T-cell (primary cell): Measurements from ENCODE around the gene CPPED1. TPM values are rescaled to one million over a fixed set of nuclear protein-coding genes. Genes with fewer than 3 reads are reported as not detected.
A peak's percentile ranks its signal among the peaks of the same experiment; 100 is the strongest.

ENCODE experiments used
- ATAC-seq, 4 experiments: fragments of 200-7000 bp in 3 of 4; fragments of 150-1000 bp in 1 of 4; cut with Tn5 transposase; replicated peaks in 1 of 4; 1 replicate in 3 of 4; 2 replicates in 1 of 4; pipeline ENCODE4 v1.10.0; 2021; ENCODE audit warnings: moderate library complexity in 3 of 4, mild to moderate bottlenecking in 2 of 4, moderate number of reproducible peaks in 1 of 4
- CTCF ChIA-PET, 2 donors: fragments of 300-600 bp; sonication (Branson Sonifier 250); formaldehyde crosslinking; loops; one replicate each; lab custom pipeline; 2022; ENCODE audit warnings: antibody characterized with exemption in 2 of 2; lab: Charles Lee
- POLR2A ChIA-PET, 2 donors: fragments of 300-600 bp; sonication (Branson Sonifier 250); formaldehyde crosslinking; loops; one replicate each; lab custom pipeline; 2022; ENCODE audit warnings: antibody characterized with exemption in 2 of 2; lab: Charles Lee
- DNase-seq, 35 experiments: peaks; one replicate each; pipeline versions ENCODE4 v3.0.0 to v3.0.0-alpha.2; 2013 to 2023
- H3K27ac ChIP-seq: one replicate; pipeline ENCODE4 v1.5.1; 2013; ENCODE audit warnings: low read length
- H3K27me3 ChIP-seq, 2 experiments: replicated peaks in 1 of 2; 1 replicate in 1 of 2; 2 replicates in 1 of 2; pipeline versions ENCODE4 v1.6.1 to v1.7.0; 2013; ENCODE audit warnings: low read length in 1 of 2, mixed read lengths in 1 of 2; ENCODE audit not compliant: control insufficient read depth in 2 of 2, insufficient read depth in 2 of 2; ENCODE audit errors: extremely low read depth in 1 of 2
- H3K36me3 ChIP-seq, 2 donors: 1 replicate in 1 of 2; 2 replicates in 1 of 2; pipeline versions ENCODE4 v1.6.1 to v1.7.0; 2013; ENCODE audit warnings: low read length in 1 of 2; ENCODE audit not compliant: control insufficient read depth in 2 of 2, insufficient read depth in 1 of 2; ENCODE audit errors: extremely low read depth in 1 of 2
- H3K4me1 ChIP-seq, 2 experiments: 1 replicate in 1 of 2; 2 replicates in 1 of 2; pipeline versions ENCODE4 v1.6.1 to v1.7.0; 2013; ENCODE audit warnings: low read length in 2 of 2, mixed read lengths in 1 of 2; ENCODE audit not compliant: insufficient read depth in 2 of 2, control insufficient read depth in 1 of 2; ENCODE audit errors: extremely low read depth in 1 of 2
- H3K4me3 ChIP-seq, 2 donors: 1 replicate in 1 of 2; 2 replicates in 1 of 2; pipeline versions ENCODE4 v1.5.1 to v1.7.0; 2013; ENCODE audit warnings: mild to moderate bottlenecking in 2 of 2, low read length in 1 of 2, moderate library complexity in 1 of 2; ENCODE audit not compliant: control insufficient read depth in 1 of 2; ENCODE audit errors: extremely low read depth in 1 of 2
- H3K9me3 ChIP-seq: 2 replicates; pipeline ENCODE4 v1.7.0; 2013
- H3K27ac Mint-ChIP-seq, 2 donors: one replicate each; pipeline ENCODE4 v1.8.0; 2020 to 2021; ENCODE audit warnings: mild to moderate bottlenecking in 2 of 2, mixed read lengths in 2 of 2
- H3K27me3 Mint-ChIP-seq, 2 donors: one replicate each; pipeline ENCODE4 v1.8.0; 2021 to 2022; ENCODE audit warnings: mixed read lengths in 2 of 2
- H3K36me3 Mint-ChIP-seq: one replicate; pipeline ENCODE4 v1.8.0; 2021; ENCODE audit warnings: mixed read lengths
- H3K4me1 Mint-ChIP-seq, 3 donors: one replicate each; pipeline ENCODE4 v1.8.0; 2020 to 2022; ENCODE audit warnings: mixed read lengths in 3 of 3, mild to moderate bottlenecking in 1 of 3
- H3K4me3 Mint-ChIP-seq, 3 donors: one replicate each; pipeline ENCODE4 v1.8.0; 2020 to 2022; ENCODE audit warnings: mild to moderate bottlenecking in 3 of 3, mixed read lengths in 3 of 3, moderate library complexity in 3 of 3
- H3K9me3 Mint-ChIP-seq, 3 donors: one replicate each; pipeline ENCODE4 v1.8.0; 2020 to 2022; ENCODE audit warnings: mixed read lengths in 3 of 3
- WGBS: methylation state at CpG from one replicate; pipeline ENCODE4 v1.1.5; 2013; ENCODE audit warnings: missing lambda C conversion rate; ENCODE audit not compliant: insufficient coverage; 5-methylcytosine and 5-hydroxymethylcytosine counted together
- total RNA-seq, 35 experiments: library from RNA in 6 of 35; stranded (reverse) in 6 of 35; fragments of 120-200 nt in 1 of 35; gene quantifications; one replicate each; pipeline versions ENCODE4 v1.2.1 to v1.2.4 and lab custom pipeline; 2013 to 2026

The CPPED1 gene
- total RNA-seq, 5 donors from 2014 or later (not counting 1 experiment from before 2014, with no cell fraction given) = 2.9 to 9.2 (median 7.5) TPM

DNA sequence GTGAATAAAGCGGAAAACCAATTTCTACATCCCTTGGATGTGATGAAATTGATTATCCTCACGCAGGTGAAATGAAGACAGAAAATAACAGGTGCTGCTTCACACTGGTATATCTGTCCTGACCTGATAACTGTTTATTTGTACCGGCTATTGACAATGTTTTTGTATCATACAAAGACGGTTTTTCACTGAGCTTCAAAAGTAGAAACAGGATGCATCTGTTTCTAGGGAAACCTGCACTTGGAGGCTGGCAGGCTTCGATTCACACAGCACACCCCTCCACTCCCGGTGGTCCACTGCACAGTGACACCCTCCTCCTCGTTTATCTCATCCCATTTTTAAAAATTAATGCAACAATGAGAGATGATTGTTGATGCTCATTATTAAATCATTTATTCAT lies 104.5 kb downstream of the CPPED1 start:
- Histone ChIP-seq H3K4me3 (no peak overlapping the region), H3K9me3 (no peaks in the 10 kb centered on the region), H3K36me3 (no peaks in the 10 kb centered on the region), H3K27me3 (no peaks in the 10 kb centered on the region), H3K27ac (no peak overlapping the region), H3K4me1 (no peaks in the 10 kb centered on the region)
- DNase-seq (no peak), ATAC-seq (no peak)
- no peaks in the 10 kb centered on the region for H3K4me1 Mint-ChIP-seq
- no peak overlapping the region for H3K27ac Mint-ChIP-seq
- ChIA-PET CTCF (interaction anchor here in 1 of 2 donors (0.5 to 0.6 kb wide), 2 partner anchors 33 to 118 kb away, joined by 3 to 5 read pairs; no protein-coding TSS in a partner anchor), POLR2A (interaction anchor here in 1 of 2 donors (0.7 kb wide), 1 partner anchor 734 kb away, joined by 3 read pairs; no protein-coding TSS in a partner anchor)
- H3K36me3 Mint-ChIP-seq = peaks cover 42% of the 10 kb centered on the region
- H3K27me3 Mint-ChIP-seq = no peaks in the 10 kb centered on the region
- H3K4me3 Mint-ChIP-seq = no peak overlapping the region
- H3K9me3 Mint-ChIP-seq = no peaks in the 10 kb centered on the region
- WGBS = 58% methylated on average over 4 of the region's 7 CpGs

DNA sequence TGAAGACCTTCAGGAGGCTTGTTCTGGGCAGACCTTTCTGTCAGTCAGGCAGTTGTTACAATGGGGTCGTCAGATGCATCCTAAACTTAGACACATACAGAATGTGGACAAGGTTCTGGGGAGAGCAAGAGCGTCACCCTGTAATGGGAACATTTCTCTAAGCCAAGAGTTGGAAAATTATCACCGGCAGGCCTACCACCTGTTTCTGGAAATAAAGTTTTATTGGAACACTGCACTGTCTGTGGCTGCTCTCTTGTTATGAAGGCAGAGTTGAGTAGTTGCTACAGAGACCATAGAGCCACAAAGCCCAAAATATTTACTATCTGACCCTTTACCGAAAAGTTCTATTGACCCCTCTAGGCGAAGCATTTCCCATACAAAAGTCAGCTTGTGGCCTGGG lies 106.2 kb downstream of the CPPED1 start:
- Histone ChIP-seq H3K27me3 (no peaks in the 10 kb centered on the region), H3K4me3 (no peak overlapping the region), H3K36me3 (no peaks in the 10 kb centered on the region), H3K27ac (no peak overlapping the region), H3K9me3 (no peaks in the 10 kb centered on the region), H3K4me1 (no peaks in the 10 kb centered on the region)
- WGBS = 67% methylated on average over 3 of the region's 5 CpGs
- no peaks in the 10 kb centered on the region for H3K4me1 Mint-ChIP-seq
- ChIA-PET CTCF (no interaction called here), POLR2A (interaction anchor here in 1 of 2 donors (0.6 kb wide), 1 partner anchor 27 kb away, joined by 3 read pairs; no protein-coding TSS in a partner anchor)
- H3K27me3 Mint-ChIP-seq = no peaks in the 10 kb centered on the region
- H3K27ac Mint-ChIP-seq = no peak overlapping the region
- H3K4me3 Mint-ChIP-seq = no peak overlapping the region
- no peak for DNase-seq
- H3K9me3 Mint-ChIP-seq = no peaks in the 10 kb centered on the region
- no peak for ATAC-seq
- H3K36me3 Mint-ChIP-seq = peaks cover 36% of the 10 kb centered on the region

DNA sequence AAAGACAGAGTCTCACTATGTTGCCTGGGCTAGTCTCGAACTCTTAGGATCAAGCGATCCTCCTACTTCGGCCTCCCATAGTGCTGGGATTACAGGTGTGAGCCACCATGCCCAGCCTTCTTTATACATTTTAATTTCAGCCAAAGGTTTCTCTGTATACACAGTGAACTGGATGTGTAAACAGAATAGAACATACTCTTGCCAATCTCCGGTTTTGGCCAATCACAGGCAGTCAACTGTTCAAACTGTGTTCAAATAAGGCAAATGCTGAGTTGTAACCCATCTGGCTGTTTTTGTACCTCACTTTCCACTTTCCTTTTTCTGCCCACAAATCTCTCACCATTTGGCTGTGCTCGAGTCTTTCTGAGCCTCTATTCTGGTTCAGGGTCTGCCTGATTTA lies 108.2 kb downstream of the CPPED1 start:
- no peak overlapping the region for H3K4me3 Mint-ChIP-seq
- ATAC-seq (no peak), DNase-seq (no peak)
- WGBS = 100% methylated on average over 2 of the region's 5 CpGs
- Histone ChIP-seq H3K4me1 (no peaks in the 10 kb centered on the region), H3K4me3 (no peak overlapping the region), H3K27me3 (no peaks in the 10 kb centered on the region), H3K27ac (no peak overlapping the region), H3K36me3 (no peaks in the 10 kb centered on the region), H3K9me3 (no peaks in the 10 kb centered on the region)
- H3K27ac Mint-ChIP-seq = no peak overlapping the region
- H3K36me3 Mint-ChIP-seq = peaks cover 29% of the 10 kb centered on the region
- ChIA-PET POLR2A (no interaction called here), CTCF (no interaction called here)
- no peaks in the 10 kb centered on the region for H3K27me3 Mint-ChIP-seq
- peaks cover 0 to 2% (median 0%) of the 10 kb centered on the region in 3 donors for H3K4me1 Mint-ChIP-seq
- H3K9me3 Mint-ChIP-seq = no peaks in the 10 kb centered on the region

DNA sequence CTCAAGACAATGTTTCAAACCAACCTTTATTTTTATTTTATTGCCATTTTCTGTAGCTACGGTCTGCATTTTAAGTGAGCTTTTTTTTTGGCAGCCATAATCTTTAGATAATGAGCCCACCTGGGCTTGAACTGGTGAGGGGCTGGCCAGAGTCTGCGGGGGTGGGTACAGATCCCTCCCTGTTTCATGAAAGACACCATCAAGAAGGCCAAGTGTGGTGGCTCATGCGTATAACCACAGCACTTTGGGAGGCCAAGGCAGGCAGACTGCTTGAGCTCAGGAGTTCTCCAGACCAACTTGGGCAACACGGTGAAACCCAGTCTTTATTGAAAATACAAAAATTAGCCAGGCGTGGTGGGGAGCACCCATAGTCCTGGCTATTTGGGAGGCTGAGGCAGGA lies 113.7 kb downstream of the CPPED1 start:
- 59% methylated on average over 3 of the region's 5 CpGs for WGBS
- ChIA-PET POLR2A (no interaction called here), CTCF (no interaction called here)
- H3K4me3 ChIP-seq = no peak overlapping the region
- Mint-ChIP-seq H3K4me3 (no peak overlapping the region), H3K27me3 (no peaks in the 10 kb centered on the region), H3K4me1 (peaks cover 9 to 13% (median 11%) of the 10 kb centered on the region in 3 donors), H3K27ac (no peak overlapping the region), H3K36me3 (peaks cover 15% of the 10 kb centered on the region), H3K9me3 (no peaks in the 10 kb centered on the region)
- no peaks in the 10 kb centered on the region for H3K36me3 ChIP-seq
- no peaks in the 10 kb centered on the region for H3K27me3 ChIP-seq
- DNase-seq (no peak), ATAC-seq (no peak)
- no peaks in the 10 kb centered on the region for H3K9me3 ChIP-seq
- peaks cover 2 to 3% of the 10 kb centered on the region in 2 experiments for H3K4me1 ChIP-seq
- H3K27ac ChIP-seq = no peak overlapping the region

DNA sequence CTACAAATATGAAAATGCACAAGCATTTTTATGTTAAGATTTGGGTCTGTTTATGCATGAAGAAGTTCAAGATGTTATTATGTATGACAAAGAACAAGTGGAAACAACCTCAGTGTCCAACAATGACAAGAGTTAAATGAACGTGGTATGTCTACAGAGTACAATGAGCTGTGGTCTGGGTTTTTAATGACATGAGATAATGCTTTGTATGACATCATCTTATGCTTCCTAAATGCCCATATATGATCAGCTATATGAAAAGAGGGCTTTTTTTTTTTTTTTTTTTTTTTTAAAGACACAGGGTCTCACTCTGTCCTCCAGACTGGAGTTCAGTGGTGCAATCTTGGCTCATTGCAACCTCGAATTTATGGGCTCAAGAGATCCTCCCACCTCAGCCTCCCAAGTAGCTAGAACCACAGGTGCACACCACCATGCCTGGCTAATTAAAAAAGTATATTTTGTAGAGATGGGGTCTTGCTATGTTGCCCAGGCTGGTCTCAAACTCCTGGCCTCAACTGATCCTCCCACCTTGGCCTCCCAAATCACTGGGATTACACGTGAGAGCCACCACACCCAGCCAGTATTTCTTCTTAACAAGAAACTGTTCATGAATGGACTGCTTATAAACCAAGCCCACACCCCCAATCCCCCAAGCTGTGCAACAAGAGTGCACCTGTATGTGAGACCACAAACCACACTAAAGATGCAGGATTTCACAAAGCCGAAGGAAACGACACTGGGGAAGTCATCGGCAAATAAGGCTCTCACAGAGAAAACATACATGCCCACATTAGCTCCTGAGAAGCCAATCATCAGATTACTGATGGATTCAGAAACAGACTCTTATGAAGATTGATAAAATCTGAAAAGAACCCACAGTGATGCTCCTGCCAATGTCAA lies 114.5 kb downstream of the CPPED1 start:
- Mint-ChIP-seq H3K27me3 (no peaks in the 10 kb centered on the region), H3K4me1 (peaks cover 9 to 13% (median 11%) of the 10 kb centered on the region in 3 donors), H3K9me3 (no peaks in the 10 kb centered on the region), H3K4me3 (no peak overlapping the region), H3K27ac (no peak overlapping the region), H3K36me3 (peaks cover 15% of the 10 kb centered on the region)
- ChIA-PET CTCF (interaction anchor here (0.5 to 1.0 kb wide), 2 partner anchors 17 to 132 kb away, joined by 3 to 5 read pairs; no protein-coding TSS in a partner anchor), POLR2A (interaction anchor here in 1 of 2 donors (0.6 kb wide), 3 partner anchors 58 to 284 kb away, joined by 3 to 8 read pairs (median 6); no protein-coding TSS in a partner anchor)
- ATAC-seq (peak in 3 of 4 experiments; percentile 19 to 84 (median 38)), DNase-seq (peak in 5 of 35 experiments; percentile 1 to 20 (median 11))
- Histone ChIP-seq H3K27ac (no peak overlapping the region), H3K27me3 (no peaks in the 10 kb centered on the region), H3K4me3 (no peak overlapping the region), H3K9me3 (no peaks in the 10 kb centered on the region), H3K36me3 (no peaks in the 10 kb centered on the region), H3K4me1 (peaks cover 2 to 3% of the 10 kb centered on the region in 2 experiments)
- 63% methylated on average over 1 of the region's 6 CpGs for WGBS

DNA sequence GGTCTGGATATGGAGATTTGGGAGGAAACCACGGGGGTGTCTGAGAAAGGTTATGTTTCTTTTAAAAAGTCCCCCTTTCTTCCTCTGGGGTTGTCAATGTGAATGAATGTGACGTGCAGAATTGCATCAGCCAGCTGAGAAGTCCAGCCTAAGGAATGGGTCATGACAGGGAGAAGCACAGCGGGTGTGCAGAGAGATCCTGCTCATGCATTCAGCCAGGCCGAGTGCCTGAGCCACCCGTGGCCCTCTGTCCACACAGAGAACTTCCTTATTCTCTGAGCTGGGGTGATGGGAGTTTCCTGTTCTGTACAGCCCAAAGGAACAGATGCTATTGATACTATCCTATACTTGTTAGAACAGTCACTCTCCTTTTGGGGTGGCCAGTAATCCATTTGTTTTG lies 117.9 kb downstream of the CPPED1 start:
- no peak overlapping the region for H3K27ac ChIP-seq
- Mint-ChIP-seq H3K27me3 (no peaks in the 10 kb centered on the region), H3K36me3 (peaks cover 6% of the 10 kb centered on the region), H3K27ac (no peak overlapping the region), H3K4me1 (peaks cover 9 to 13% (median 11%) of the 10 kb centered on the region in 3 donors), H3K4me3 (no peak overlapping the region), H3K9me3 (no peaks in the 10 kb centered on the region)
- peaks cover 2 to 3% of the 10 kb centered on the region in 2 experiments for H3K4me1 ChIP-seq
- ChIA-PET POLR2A (no interaction called here), CTCF (interaction anchor here in 1 of 2 donors (0.6 kb wide), 1 partner anchor 610 kb away, joined by 3 read pairs; no protein-coding TSS in a partner anchor)
- no peaks in the 10 kb centered on the region for H3K9me3 ChIP-seq
- H3K4me3 ChIP-seq = no peak overlapping the region
- H3K36me3 ChIP-seq = no peaks in the 10 kb centered on the region
- WGBS = no CpG with 5 or more reads among the region's 5 CpGs
- DNase-seq (no peak), ATAC-seq (no peak)
- no peaks in the 10 kb centered on the region for H3K27me3 ChIP-seq
